Central memory CD8-positive, alpha-beta T cell (primary cell): ENCODE results near the gene SLC46A2.

Experiments used
- ATAC-seq: fragments of 150-1000 bp; cut with Tn5 transposase; replicated peaks from 2 replicates; pipeline ENCODE4 v1.10.0; 2022; ENCODE audit warnings: mild to moderate bottlenecking, moderate FRiP score, moderate number of reproducible peaks; ENCODE audit not compliant: poor library complexity, severe bottlenecking; ENCODE audit errors: extremely low read depth
- DNase-seq, 2 donors: peaks; one replicate each; pipeline ENCODE4 v3.0.0; 2021; ENCODE audit warnings: low spot score in 2 of 2
- H3K27ac Mint-ChIP-seq: one replicate; pipeline ENCODE4 v1.8.0; 2022; ENCODE audit warnings: low read depth, mild to moderate bottlenecking, moderate library complexity, mixed read lengths
- H3K27me3 Mint-ChIP-seq: one replicate; pipeline ENCODE4 v1.8.0; 2022; ENCODE audit warnings: mixed read lengths
- H3K36me3 Mint-ChIP-seq: one replicate; pipeline ENCODE4 v1.8.0; 2022; ENCODE audit warnings: mild to moderate bottlenecking, moderate library complexity, mixed read lengths; ENCODE audit not compliant: insufficient read depth
- H3K4me1 Mint-ChIP-seq: one replicate; pipeline ENCODE4 v1.8.0; 2022; ENCODE audit warnings: mixed read lengths
- H3K4me3 Mint-ChIP-seq: one replicate; pipeline ENCODE4 v1.8.0; 2022; ENCODE audit warnings: mild to moderate bottlenecking, moderate library complexity, mixed read lengths
- H3K9me3 Mint-ChIP-seq: one replicate; pipeline ENCODE4 v1.8.0; 2022; ENCODE audit warnings: mixed read lengths

Gene SLC46A2

DNA sequence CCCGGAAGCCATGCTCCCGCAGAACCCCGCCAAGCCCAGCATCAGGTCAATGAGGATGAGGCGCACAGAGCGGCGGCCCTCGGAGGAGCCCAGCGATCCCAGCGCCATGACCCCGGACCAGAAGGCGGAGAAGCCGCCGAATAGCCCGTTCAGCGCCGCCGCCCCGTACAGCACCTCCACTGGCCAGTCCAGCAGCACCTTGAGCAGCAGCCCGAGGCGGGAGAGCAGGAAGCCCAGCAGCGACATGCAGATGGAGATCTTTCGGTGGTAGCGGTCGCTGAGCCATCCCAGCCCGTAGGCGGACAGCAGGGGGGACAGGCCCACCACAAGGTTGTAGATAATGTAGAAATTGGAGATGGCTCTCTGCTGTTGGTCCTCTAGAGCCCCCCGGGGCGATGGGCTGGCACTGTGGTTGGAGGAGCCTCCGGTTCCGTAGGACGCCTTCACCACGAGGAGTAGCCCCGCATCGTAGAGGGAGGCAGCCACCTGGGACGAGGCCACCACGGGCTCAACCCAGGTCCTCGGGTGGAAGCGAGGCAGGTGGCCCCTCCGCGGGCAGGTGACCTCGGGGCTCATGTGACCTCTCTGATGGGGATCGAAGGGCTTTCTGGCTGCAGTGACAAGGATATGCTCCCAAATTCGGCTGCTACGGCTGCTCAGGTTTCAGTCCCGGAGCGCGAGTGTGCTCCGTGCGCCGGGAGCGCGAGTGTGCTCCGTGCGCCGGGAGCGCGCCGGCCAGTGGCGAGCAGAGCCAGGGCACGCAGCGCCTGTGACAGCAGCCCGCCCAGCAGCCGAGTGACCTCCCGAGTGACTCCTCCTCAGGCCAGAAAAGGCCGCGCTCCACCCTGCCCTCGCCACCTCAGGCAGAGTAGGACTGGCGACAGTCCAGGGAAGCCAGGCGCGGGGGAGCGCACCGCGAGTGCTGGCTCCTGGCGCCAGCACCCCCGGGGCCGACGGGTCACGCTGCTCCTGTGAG lies at the start of gene SLC46A2:
Gene SLC46A2 (minus strand): TSS at position 771 of the 976 bp plus-strand sequence. CDS start 195 bp downstream, at position 576.
- Mint-ChIP-seq H3K4me1 (no peaks in the 10 kb centered on the region), H3K4me3 (no peak within 1 kb of the TSS), H3K9me3 (no peaks in the 10 kb centered on the region), H3K27ac (no peak within 1 kb of the TSS), H3K27me3 (peaks cover 42% of the 10 kb centered on the region), H3K36me3 (no peaks in the 10 kb centered on the region)
- ATAC-seq, result no peak
- DNase-seq, result no peak

GRCh38 chr9:112939418-112939817 lies 48.7 kb upstream of the SLC46A2 start:
- Mint-ChIP-seq H3K27me3 (peaks cover 45% of the 10 kb centered on the region), H3K4me3 (no peak overlapping the region), H3K27ac (no peak overlapping the region), H3K9me3 (no peaks in the 10 kb centered on the region), H3K36me3 (peaks cover 3% of the 10 kb centered on the region), H3K4me1 (no peaks in the 10 kb centered on the region)
- ATAC-seq (no peak), DNase-seq (no peak)

- no peak overlapping the region for H3K4me3 Mint-ChIP-seq
- H3K27ac Mint-ChIP-seq, result no peak overlapping the region
- H3K4me1 Mint-ChIP-seq, result no peaks in the 10 kb centered on the region
- DNase-seq (no peak), ATAC-seq (no peak)
- no peaks in the 10 kb centered on the region for H3K9me3 Mint-ChIP-seq
- H3K36me3 Mint-ChIP-seq, result peaks cover 3% of the 10 kb centered on the region
- H3K27me3 Mint-ChIP-seq, result peaks cover 33% of the 10 kb centered on the region
These were observed 43.0 kb upstream of the SLC46A2 start for GRCh38 chr9:112933696-112934095.

- no peak overlapping the region for H3K27ac Mint-ChIP-seq
- peaks cover 57% of the 10 kb centered on the region for H3K27me3 Mint-ChIP-seq
- ATAC-seq, result no peak
- H3K4me3 Mint-ChIP-seq, result no peak overlapping the region
- H3K4me1 Mint-ChIP-seq, result no peaks in the 10 kb centered on the region
- H3K9me3 Mint-ChIP-seq, result no peaks in the 10 kb centered on the region
- H3K36me3 Mint-ChIP-seq, result no peaks in the 10 kb centered on the region
- DNase-seq, result no peak
These were observed 34.5 kb upstream of the SLC46A2 start for GRCh38 chr9:112925058-112925641.

- no peak for DNase-seq
- Mint-ChIP-seq H3K36me3 (no peaks in the 10 kb centered on the region), H3K9me3 (no peaks in the 10 kb centered on the region), H3K4me3 (no peak overlapping the region), H3K27ac (no peak overlapping the region), H3K27me3 (peaks cover 51% of the 10 kb centered on the region), H3K4me1 (no peaks in the 10 kb centered on the region)
- ATAC-seq, result no peak
These were observed 30.9 kb upstream of the SLC46A2 start for GRCh38 chr9:112921549-112921948.

DNA sequence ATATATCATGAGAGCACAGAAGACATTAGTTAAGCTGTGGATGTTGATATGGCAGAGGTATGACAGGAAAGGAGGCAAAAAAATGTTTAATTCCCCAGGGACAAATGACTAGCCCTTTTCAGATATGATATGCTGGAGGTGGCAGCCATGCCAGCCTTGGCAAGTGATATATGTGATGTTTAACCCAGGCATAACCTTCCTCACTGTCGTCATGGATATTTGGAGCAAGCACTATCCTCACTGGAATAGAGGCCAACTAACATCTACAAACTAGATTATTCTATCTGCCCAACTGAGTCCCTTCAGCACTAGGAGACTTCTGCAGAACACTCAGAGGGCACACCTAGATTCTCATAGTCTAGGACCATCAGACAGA lies 27.3 kb upstream of the SLC46A2 start:
- Mint-ChIP-seq H3K27ac (no peak overlapping the region), H3K9me3 (no peaks in the 10 kb centered on the region), H3K4me3 (no peak overlapping the region), H3K27me3 (peaks cover 37% of the 10 kb centered on the region), H3K36me3 (no peaks in the 10 kb centered on the region), H3K4me1 (no peaks in the 10 kb centered on the region)
- ATAC-seq (no peak), DNase-seq (no peak)

DNA sequence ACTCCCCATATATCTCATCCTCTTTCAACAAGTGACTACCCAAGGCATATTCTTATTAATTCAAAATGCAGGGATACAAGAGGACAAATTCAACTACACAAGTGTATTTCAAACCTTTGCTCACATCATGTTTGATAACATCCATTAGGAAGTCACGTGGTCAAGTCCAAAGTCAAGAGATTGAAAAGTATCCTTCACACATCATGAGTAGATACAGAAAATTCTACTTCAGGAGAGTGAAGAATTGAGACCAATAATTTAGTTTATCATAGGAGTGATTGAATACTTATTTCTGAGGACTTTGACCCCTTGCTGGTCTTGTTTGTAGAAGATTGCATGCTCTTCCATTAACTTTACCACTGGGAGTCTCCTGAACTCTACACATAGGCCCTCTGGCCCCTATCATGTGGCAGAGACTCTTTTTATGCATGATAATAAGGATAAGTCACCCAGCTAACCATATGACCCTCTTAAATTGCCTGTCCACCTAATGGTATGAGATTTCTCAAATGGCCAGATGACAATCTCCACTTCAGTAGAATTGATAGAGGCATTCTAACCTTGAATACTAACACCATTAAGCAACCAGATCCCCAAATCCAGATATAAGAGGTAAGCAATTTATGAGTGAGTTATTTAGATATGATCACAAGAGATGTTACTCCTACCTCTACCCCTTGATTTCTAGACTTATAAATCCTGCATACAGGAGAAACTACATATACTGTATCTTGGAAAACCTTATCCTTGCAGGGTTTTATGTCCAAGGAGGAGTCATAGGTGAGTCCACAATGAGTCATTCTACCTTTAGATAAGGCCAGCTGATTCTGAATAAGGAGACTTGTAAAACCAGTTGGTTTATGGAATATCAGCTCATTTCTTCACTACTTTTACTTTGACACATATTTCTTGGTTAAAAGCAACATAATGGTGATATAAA lies 26.6 kb upstream of the SLC46A2 start:
- H3K4me3 Mint-ChIP-seq, result no peak overlapping the region
- H3K9me3 Mint-ChIP-seq, result no peaks in the 10 kb centered on the region
- no peak for DNase-seq
- no peak for ATAC-seq
- H3K36me3 Mint-ChIP-seq, result no peaks in the 10 kb centered on the region
- peaks cover 37% of the 10 kb centered on the region for H3K27me3 Mint-ChIP-seq
- no peak overlapping the region for H3K27ac Mint-ChIP-seq
- no peaks in the 10 kb centered on the region for H3K4me1 Mint-ChIP-seq

DNA sequence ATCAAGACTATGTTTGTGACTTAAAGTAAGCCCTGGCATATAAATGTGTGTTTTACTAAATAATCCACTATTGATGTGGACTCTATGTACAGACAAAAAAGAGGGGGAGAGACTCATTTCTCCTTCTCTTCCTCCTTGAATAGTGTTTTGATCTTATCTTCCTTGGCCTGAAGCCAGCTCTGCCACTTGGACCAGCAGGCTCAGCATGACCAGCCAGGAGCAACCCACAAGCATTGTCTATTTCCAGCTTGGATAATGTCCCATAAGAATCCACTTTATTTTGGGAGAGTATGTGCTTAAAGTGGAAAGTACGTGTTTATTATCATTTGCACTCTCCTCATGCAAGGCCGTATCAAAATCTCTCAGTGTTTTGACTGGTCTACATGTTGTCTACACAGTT lies 23.8 kb upstream of the SLC46A2 start:
- no peaks in the 10 kb centered on the region for H3K36me3 Mint-ChIP-seq
- ATAC-seq (no peak), DNase-seq (no peak)
- H3K9me3 Mint-ChIP-seq, result no peaks in the 10 kb centered on the region
- no peaks in the 10 kb centered on the region for H3K4me1 Mint-ChIP-seq
- H3K4me3 Mint-ChIP-seq, result no peak overlapping the region
- no peak overlapping the region for H3K27ac Mint-ChIP-seq
- H3K27me3 Mint-ChIP-seq, result peaks cover 35% of the 10 kb centered on the region

- Mint-ChIP-seq H3K4me3 (no peak overlapping the region), H3K27me3 (peaks cover 28% of the 10 kb centered on the region), H3K27ac (no peak overlapping the region), H3K9me3 (no peaks in the 10 kb centered on the region), H3K36me3 (no peaks in the 10 kb centered on the region), H3K4me1 (no peaks in the 10 kb centered on the region)
- no peak for DNase-seq
- ATAC-seq, result no peak
These were observed 22.6 kb upstream of the SLC46A2 start for GRCh38 chr9:112913326-112913725.

DNA sequence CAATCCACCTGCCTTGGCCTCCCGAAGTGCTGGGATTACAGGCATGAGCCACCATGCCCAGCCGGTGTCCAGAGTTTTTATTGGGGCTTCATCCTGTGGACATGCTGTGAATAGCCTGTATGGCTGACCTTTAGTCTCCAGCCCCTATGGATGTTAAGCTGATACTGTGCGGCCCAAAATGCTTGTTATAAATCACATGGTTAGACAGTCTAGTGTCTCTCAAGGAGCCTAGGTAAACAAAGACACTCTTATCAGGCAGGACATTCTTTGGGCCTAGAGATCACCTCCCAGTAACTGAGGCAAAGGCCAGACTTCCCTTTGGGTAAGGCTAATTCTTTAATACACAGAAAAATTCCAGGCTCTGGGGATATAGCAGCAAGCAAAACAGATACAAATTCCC lies 22.0 kb upstream of the SLC46A2 start:
- no peaks in the 10 kb centered on the region for H3K36me3 Mint-ChIP-seq
- no peaks in the 10 kb centered on the region for H3K4me1 Mint-ChIP-seq
- no peak overlapping the region for H3K27ac Mint-ChIP-seq
- H3K9me3 Mint-ChIP-seq, result no peaks in the 10 kb centered on the region
- no peak for ATAC-seq
- no peak for DNase-seq
- no peak overlapping the region for H3K4me3 Mint-ChIP-seq
- peaks cover 27% of the 10 kb centered on the region for H3K27me3 Mint-ChIP-seq

DNA sequence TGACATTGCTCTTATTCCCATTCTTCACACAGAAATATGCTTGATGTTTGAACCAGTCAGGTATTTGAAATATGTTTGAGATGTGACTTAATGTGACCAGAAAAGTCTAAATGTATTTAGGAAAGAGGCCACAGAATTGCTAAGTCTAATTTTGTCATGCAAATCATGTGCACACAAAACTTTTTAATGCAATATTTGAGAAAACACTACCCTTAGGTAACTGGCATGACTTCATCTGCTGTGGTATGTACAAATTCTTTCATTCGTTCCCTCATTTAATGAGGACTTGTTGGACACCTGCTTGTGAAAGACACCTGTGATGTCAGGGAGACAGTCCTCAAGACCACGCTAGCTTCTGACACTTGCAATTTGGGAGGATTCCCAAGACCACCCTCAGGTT lies 21.1 kb upstream of the SLC46A2 start:
- peaks cover 30% of the 10 kb centered on the region for H3K27me3 Mint-ChIP-seq
- H3K9me3 Mint-ChIP-seq, result no peaks in the 10 kb centered on the region
- H3K27ac Mint-ChIP-seq, result no peak overlapping the region
- no peak for ATAC-seq
- no peaks in the 10 kb centered on the region for H3K4me1 Mint-ChIP-seq
- no peak overlapping the region for H3K4me3 Mint-ChIP-seq
- no peak for DNase-seq
- no peaks in the 10 kb centered on the region for H3K36me3 Mint-ChIP-seq

- Mint-ChIP-seq H3K4me3 (no peak overlapping the region), H3K4me1 (no peaks in the 10 kb centered on the region), H3K27me3 (peaks cover 30% of the 10 kb centered on the region), H3K36me3 (no peaks in the 10 kb centered on the region), H3K9me3 (no peaks in the 10 kb centered on the region), H3K27ac (no peak overlapping the region)
- DNase-seq (no peak), ATAC-seq (no peak)
These were observed 14.4 kb upstream of the SLC46A2 start for GRCh38 chr9:112905084-112905483.
